GM06990 (cell line): ENCODE results near the gene NOL4L.

ENCODE experiments used
- DNase-seq: peaks from one replicate; pipeline ENCODE4 v3.0.0-alpha.2; 2011; ENCODE audit not compliant: insufficient read length; ENCODE audit errors: extremely low read depth
- H3K27me3 ChIP-seq: replicated peaks from 2 replicates; pipeline ENCODE4 v1.6.0; 2011; ENCODE audit warnings: low read length; ENCODE audit not compliant: control insufficient read depth, insufficient read depth
- H3K36me3 ChIP-seq: 2 replicates; pipeline ENCODE4 v1.5.1; 2011; ENCODE audit warnings: low read length; ENCODE audit not compliant: control insufficient read depth, insufficient read depth
- H3K4me3 ChIP-seq: replicated peaks from 2 replicates; pipeline ENCODE4 v1.5.1; 2011; ENCODE audit warnings: low read depth, mild to moderate bottlenecking, control low read depth, low read length
- TF ChIP-seq, protein P1 (sequence below): IDR thresholded peaks from 2 replicates; pipeline ENCODE4 v1.5.1; 2011; ENCODE audit warnings: low read length, control low read depth, mild to moderate bottlenecking, inconsistent platforms; ENCODE audit not compliant: insufficient read depth, poor library complexity, severe bottlenecking

NOL4L gene

DNA sequence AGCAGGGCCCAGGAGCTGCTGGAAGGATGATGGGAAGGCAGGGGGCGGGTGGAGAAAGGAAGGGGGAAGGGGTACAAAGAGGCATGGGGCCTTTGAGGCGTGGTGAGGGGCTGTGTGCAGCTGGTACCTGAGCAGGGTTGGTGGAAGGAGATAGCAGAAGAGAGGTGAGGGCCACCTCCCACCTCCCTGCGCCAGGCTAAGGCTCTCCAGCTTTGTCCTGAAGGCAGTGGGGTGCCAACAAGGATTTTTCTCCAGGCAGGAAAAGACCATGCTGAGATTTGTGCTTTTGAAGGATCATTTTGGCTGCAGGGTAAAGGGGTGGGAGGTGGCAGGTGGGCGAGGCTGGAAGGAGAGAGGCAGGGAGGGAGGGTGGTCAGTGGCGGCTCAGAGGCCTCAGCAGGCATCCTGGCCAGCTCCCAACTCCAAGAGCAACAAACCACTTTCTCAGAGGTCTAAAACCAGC is 40.8 kb downstream of the NOL4L start:
- DNase-seq: no peak
- TF ChIP-seq, protein P1, sequence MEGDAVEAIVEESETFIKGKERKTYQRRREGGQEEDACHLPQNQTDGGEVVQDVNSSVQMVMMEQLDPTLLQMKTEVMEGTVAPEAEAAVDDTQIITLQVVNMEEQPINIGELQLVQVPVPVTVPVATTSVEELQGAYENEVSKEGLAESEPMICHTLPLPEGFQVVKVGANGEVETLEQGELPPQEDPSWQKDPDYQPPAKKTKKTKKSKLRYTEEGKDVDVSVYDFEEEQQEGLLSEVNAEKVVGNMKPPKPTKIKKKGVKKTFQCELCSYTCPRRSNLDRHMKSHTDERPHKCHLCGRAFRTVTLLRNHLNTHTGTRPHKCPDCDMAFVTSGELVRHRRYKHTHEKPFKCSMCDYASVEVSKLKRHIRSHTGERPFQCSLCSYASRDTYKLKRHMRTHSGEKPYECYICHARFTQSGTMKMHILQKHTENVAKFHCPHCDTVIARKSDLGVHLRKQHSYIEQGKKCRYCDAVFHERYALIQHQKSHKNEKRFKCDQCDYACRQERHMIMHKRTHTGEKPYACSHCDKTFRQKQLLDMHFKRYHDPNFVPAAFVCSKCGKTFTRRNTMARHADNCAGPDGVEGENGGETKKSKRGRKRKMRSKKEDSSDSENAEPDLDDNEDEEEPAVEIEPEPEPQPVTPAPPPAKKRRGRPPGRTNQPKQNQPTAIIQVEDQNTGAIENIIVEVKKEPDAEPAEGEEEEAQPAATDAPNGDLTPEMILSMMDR: no peak
- Histone ChIP-seq H3K27me3 (no peaks in the 10 kb centered on the region), H3K4me3 (no peak overlapping the region), H3K36me3 (no peaks in the 10 kb centered on the region)

DNA sequence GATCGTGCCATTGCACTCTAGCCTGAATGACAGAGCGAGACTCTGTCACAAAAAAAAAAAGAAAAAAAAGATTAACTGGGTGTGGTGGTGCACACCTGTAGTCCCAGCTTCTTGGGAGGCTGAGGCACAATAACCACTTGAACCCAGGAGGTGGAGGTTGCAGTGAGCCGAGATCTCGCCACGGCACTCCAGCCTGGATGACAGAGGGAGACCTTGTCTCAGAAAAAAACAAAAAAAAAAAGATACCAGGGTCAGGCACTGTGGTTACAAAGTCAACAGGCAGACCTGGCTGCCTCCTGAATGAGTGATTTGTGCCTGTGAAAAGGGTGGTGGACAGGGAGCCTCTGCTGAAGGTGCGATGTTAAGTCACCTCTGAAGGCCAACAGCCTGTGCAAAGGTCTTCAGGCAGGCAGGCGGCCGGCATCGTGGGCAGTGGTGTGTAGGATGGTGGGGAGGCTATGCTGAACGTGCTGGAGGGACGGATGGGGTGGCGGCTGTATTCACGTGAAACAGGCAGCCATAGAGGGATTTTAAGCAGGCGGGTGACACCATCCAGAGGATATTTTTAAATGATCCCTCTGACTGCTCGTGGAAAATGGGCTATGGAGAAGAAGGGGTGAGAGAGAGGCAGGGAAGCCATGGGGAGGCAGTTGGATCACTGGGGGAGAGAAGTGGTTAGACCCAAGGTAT is 41.4 kb downstream of the NOL4L start:
- H3K4me3 ChIP-seq: no peak overlapping the region
- DNase-seq: no peak
- no peaks in the 10 kb centered on the region for H3K36me3 ChIP-seq
- TF ChIP-seq, protein P1: no peak
- H3K27me3 ChIP-seq: no peaks in the 10 kb centered on the region

DNA sequence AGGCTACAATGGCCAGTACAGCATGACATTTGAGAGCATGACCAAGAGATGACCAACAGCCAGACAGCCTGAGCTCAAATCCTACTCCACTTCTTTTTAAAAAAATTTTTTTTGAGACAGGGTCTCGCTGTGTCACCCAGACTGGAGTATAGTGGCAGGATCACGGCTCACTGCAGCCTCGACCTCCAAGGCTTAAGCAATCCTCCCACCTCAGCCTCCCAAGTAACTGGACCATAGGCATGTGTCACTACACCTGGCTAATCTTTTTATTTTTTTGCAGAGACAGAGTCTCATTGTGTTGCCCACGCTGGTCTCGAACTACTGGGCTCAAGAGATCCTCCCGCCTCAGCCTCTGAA is 42.9 kb downstream of the NOL4L start:
- Histone ChIP-seq H3K36me3 (no peaks in the 10 kb centered on the region), H3K4me3 (no peak overlapping the region), H3K27me3 (no peaks in the 10 kb centered on the region)
- TF ChIP-seq, protein P1: no peak
- DNase-seq: no peak

DNA sequence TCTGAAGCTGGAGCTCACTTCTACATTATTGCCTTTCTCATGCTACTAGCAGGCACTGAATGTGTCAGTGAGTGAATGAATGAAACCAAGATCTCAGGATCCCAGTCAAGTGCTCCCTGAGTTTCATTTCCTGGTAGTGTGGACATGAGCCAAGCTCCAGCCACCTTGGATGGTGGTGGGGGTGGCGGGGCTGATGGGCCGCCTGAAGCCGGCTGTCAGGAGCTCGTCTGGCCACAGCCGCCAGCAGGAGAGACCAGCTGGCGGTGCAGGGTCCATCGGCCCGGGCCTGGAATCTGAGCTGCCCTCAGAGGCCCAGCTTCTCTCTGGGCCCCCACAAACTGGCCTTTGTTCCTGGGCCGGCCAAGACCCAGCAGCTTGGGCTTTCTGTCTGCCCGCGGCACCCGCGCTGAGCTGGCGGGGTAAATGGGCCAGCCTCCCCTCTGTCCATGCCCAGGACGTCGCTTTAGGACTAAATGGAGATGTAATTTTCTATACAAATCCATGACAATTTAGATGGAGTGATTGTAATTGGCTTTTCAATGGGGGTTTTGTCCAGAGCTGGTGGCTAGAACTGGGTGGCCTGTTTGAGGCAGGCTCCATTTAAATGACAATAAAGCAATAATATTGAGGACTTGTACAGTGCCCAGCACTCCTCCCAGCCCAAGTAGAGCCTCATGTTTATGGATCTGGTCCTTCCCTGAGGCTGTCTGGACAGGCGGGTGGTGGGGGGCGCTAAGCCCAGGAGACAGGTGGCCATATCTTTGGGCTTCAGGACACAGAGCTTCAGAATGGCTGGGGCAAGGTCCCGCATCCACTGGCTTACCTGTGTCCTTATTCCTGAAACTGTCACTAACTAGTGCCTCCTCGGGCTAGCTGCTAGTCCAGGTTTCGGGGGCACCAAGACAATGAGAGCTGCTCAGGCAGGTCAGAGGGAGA is 43.5 kb downstream of the NOL4L start:
- TF ChIP-seq, protein P1: no peak

DNA sequence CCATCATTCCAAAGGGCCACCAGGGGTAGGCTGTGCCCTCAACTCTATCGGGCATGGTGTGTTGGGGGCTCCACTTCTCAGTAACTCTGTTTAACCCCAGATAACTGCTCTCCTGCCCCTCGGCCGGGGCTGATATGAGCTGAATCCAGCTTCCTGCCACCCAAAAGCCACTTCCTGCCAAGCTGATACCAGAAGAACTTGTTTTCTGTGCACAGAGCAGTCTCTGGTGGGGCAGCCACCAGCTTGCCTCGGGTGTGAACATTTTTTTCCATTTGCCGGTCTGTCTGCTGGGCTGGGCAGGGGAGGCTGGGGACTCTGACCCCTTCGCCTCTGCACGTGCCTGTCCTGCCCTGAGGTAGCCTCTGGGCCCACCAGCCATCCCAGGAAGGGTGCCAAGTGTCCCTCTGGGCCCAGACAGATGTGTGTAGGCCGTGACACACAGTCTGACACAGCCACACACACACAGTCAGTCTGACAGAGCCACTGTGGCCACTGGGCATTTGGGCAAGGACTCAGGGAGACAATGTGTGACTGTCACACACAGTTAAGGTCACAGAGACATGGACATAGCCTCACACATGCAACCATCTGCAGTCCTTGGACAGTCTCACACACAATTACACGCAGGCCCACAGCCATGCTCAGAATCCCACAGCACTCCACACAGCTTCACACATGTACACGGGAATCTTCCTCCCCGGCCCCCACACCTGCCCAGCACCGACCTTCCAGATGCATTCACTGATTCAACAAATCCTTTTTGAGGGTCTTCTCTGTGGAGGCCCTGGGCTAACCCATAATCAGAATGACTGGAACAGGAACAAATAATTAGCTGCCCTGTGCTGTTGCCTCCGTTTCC is 45.1 kb downstream of the NOL4L start:
- H3K27me3 ChIP-seq: no peaks in the 10 kb centered on the region
- H3K4me3 ChIP-seq: no peak overlapping the region
- TF ChIP-seq, protein P1: no peak
- peak; percentile 40 for DNase-seq
- H3K36me3 ChIP-seq: no peaks in the 10 kb centered on the region

More for the DNA sequence above, 43.5 kb downstream of the NOL4L start:
- Histone ChIP-seq H3K27me3 (no peaks in the 10 kb centered on the region), H3K4me3 (no peak overlapping the region), H3K36me3 (no peaks in the 10 kb centered on the region)
- DNase-seq: no peak
